CD8-positive, alpha-beta memory T cell (primary cell): ENCODE measurements around the gene RGS7BP. TPM values are rescaled to one million over a fixed set of nuclear protein-coding genes. Genes with fewer than 3 reads are reported as not detected.
A peak's percentile ranks its signal among the peaks of the same experiment; 100 is the strongest.

Experiments used
- CTCF ChIA-PET: fragments of 350-600 bp; sonication (Branson Sonifier 250); formaldehyde crosslinking; loops from one replicate; lab custom pipeline; 2021; ENCODE audit warnings: antibody characterized with exemption; lab: Charles Lee
- POLR2A ChIA-PET: fragments of 350-600 bp; sonication (Branson Sonifier 250); formaldehyde crosslinking; loops from one replicate; lab custom pipeline; 2021; ENCODE audit warnings: antibody characterized with exemption; lab: Charles Lee
- DNase-seq, 5 donors: peaks; one replicate each; pipeline versions ENCODE4 v3.0.0 to v3.0.0-alpha.2; 2020 to 2022; ENCODE audit warnings: mixed read lengths in 1 of 5
- H3K27ac ChIP-seq: one replicate; pipeline ENCODE4 v1.7.0; 2013; ENCODE audit warnings: low read depth, mild to moderate bottlenecking, low read length, moderate library complexity
- H3K27me3 ChIP-seq: 2 replicates; pipeline ENCODE4 v1.7.0; 2013; ENCODE audit warnings: low read length, mild to moderate bottlenecking; ENCODE audit not compliant: insufficient read depth, poor library complexity, severe bottlenecking
- H3K36me3 ChIP-seq: 2 replicates; pipeline ENCODE4 v1.7.0; 2013; ENCODE audit warnings: mild to moderate bottlenecking, low read length, moderate library complexity; ENCODE audit not compliant: insufficient read depth
- H3K4me1 ChIP-seq: 2 replicates; pipeline ENCODE4 v1.7.0; 2013; ENCODE audit warnings: mild to moderate bottlenecking, low read length, moderate library complexity; ENCODE audit not compliant: insufficient read depth
- H3K4me3 ChIP-seq: 2 replicates; pipeline ENCODE4 v1.7.0; 2013; ENCODE audit warnings: mild to moderate bottlenecking, low read length
- H3K9me3 ChIP-seq: 2 replicates; pipeline ENCODE4 v1.7.0; 2013; ENCODE audit warnings: mild to moderate bottlenecking, low read length
- H3K27ac Mint-ChIP-seq, 8 donors: one replicate each; pipeline ENCODE4 v1.8.0; 2020 to 2021; ENCODE audit warnings: mixed read lengths in 8 of 8, mild to moderate bottlenecking in 6 of 8, inconsistent platforms in 3 of 8, moderate library complexity in 3 of 8
- H3K27me3 Mint-ChIP-seq, 2 donors: one replicate each; pipeline ENCODE4 v1.8.0; 2020 to 2021; ENCODE audit warnings: mixed read lengths in 2 of 2, mild to moderate bottlenecking in 1 of 2, moderate library complexity in 1 of 2
- H3K36me3 Mint-ChIP-seq, 3 donors: one replicate each; pipeline ENCODE4 v1.8.0; 2020 to 2021; ENCODE audit warnings: mixed read lengths in 3 of 3, inconsistent platforms in 1 of 3, mild to moderate bottlenecking in 1 of 3
- H3K4me1 Mint-ChIP-seq, 3 donors: one replicate each; pipeline ENCODE4 v1.8.0; 2020 to 2021; ENCODE audit warnings: mixed read lengths in 3 of 3, inconsistent platforms in 1 of 3, mild to moderate bottlenecking in 1 of 3
- H3K4me3 Mint-ChIP-seq, 7 donors: one replicate each; pipeline ENCODE4 v1.8.0; 2020 to 2021; ENCODE audit warnings: mixed read lengths in 7 of 7, mild to moderate bottlenecking in 6 of 7, moderate library complexity in 4 of 7, inconsistent platforms in 2 of 7
- H3K9me3 Mint-ChIP-seq, 5 donors: one replicate each; pipeline ENCODE4 v1.8.0; 2020 to 2022; ENCODE audit warnings: mixed read lengths in 5 of 5, mild to moderate bottlenecking in 3 of 5, moderate library complexity in 2 of 5, inconsistent platforms in 1 of 5
- polyA plus RNA-seq: library from polyadenylated mRNA; unstranded; fragments of 300-500 nt; fragmentation: Illumina TruSeq; gene quantifications from one replicate; pipeline ENCODE4 v1.2.3, GENCODE V29; 2021
- total RNA-seq, 2 experiments: library from RNA; stranded (reverse); gene quantifications; one replicate each; pipeline ENCODE4 v1.2.3, GENCODE V29; 2021

RGS7BP gene
- total and polyA plus RNA-seq, 3 experiments from 2014 or later: 0.40 TPM; not detected in 2

DNA sequence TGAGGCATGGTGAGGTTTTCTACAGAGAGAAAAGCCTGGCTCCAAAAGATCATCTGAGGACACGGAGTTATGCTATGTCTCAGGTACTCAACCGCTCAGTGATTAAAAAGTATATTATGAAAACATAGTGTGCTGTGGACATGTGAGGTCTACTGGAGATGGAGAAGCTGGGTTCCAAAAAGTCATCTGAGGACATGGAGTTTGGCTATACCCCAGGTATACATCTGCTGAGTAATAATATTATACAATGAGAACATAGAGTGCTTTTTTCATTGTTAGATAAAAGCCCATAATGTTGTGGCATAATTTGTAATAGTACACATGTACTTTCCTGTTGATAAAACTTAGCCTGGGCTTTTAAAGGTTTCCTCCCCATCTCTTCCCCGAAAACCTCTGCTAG is 113.8 kb downstream of the RGS7BP start:
- Mint-ChIP-seq H3K4me3 (no peak overlapping the region), H3K27me3 (peaks cover 12 to 30% of the 10 kb centered on the region in 2 donors), H3K9me3 (no peaks in the 10 kb centered on the region), H3K36me3 (peaks cover 0 to 1% (median 0%) of the 10 kb centered on the region in 3 donors), H3K4me1 (no peaks in the 10 kb centered on the region), H3K27ac (no peak overlapping the region)
- CTCF ChIA-PET: no interaction called here
- POLR2A ChIA-PET: no interaction called here
- Histone ChIP-seq H3K36me3 (no peaks in the 10 kb centered on the region), H3K9me3 (no peaks in the 10 kb centered on the region), H3K27me3 (no peaks in the 10 kb centered on the region), H3K27ac (no peak overlapping the region), H3K4me3 (no peak overlapping the region), H3K4me1 (no peaks in the 10 kb centered on the region)
- no peak for DNase-seq

DNA sequence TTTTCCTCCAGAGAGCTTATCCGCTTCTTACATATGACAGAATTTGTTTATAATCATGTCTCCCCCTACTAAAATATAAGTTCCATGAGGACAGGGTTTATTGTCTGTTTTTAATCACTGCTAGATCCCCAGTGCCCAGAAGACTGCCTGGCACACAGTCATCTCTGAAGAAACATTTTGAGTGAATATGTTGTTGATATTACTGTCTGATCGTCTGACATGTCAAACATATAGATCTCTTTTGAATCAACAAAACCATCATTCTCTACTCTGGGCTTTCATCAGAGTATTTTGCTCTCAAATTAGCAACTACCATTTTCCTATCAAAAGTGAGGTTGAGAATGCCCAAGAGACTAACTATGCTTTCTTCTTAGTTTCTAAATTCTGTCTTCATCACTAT is 117.2 kb downstream of the RGS7BP start:
- Mint-ChIP-seq H3K4me1 (no peaks in the 10 kb centered on the region), H3K27ac (no peak overlapping the region), H3K36me3 (peaks cover 0 to 1% (median 0%) of the 10 kb centered on the region in 3 donors), H3K9me3 (peaks cover 0 to 1% (median 0%) of the 10 kb centered on the region in 5 donors), H3K4me3 (no peak overlapping the region), H3K27me3 (peaks cover 14 to 38% of the 10 kb centered on the region in 2 donors)
- no peaks in the 10 kb centered on the region for H3K36me3 ChIP-seq
- CTCF ChIA-PET: no interaction called here
- POLR2A ChIA-PET: no interaction called here
- no peaks in the 10 kb centered on the region for H3K27me3 ChIP-seq
- no peaks in the 10 kb centered on the region for H3K4me1 ChIP-seq
- H3K9me3 ChIP-seq: no peaks in the 10 kb centered on the region
- no peak for DNase-seq
- no peak overlapping the region for H3K27ac ChIP-seq
- no peak overlapping the region for H3K4me3 ChIP-seq

DNA sequence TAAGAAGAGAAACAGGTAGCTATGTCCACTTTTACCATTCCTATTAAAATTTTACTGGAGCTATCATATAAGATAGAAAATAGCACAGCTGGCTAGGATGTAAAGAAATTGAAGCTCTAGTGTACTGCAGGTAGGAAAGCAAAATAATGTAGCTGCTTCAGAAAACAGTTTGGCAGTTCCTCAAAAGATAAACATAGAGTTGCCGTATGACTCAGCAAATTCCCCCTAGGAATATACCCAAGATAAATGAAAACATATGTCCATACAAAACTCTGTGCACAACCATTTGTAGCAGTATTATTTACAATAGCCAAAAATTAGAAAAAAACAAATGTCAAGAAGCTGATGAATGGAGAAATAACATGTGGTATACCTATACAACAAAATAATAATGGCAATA is 119.9 kb downstream of the RGS7BP start:
- Histone ChIP-seq H3K4me3 (no peak overlapping the region), H3K9me3 (no peaks in the 10 kb centered on the region), H3K4me1 (no peaks in the 10 kb centered on the region), H3K27me3 (no peaks in the 10 kb centered on the region), H3K36me3 (no peaks in the 10 kb centered on the region), H3K27ac (no peak overlapping the region)
- H3K4me1 Mint-ChIP-seq: no peaks in the 10 kb centered on the region
- peaks cover 0 to 1% (median 0%) of the 10 kb centered on the region in 5 donors for H3K9me3 Mint-ChIP-seq
- no peak overlapping the region for H3K27ac Mint-ChIP-seq
- POLR2A ChIA-PET: no interaction called here
- CTCF ChIA-PET: interaction anchor here (1.1 to 2.0 kb wide), 2 partner anchors 10 to 11 kb away, joined by 3 to 9 read pairs; no protein-coding TSS in a partner anchor
- DNase-seq: no peak
- no peak overlapping the region for H3K4me3 Mint-ChIP-seq
- peaks cover 0 to 1% (median 0%) of the 10 kb centered on the region in 3 donors for H3K36me3 Mint-ChIP-seq
- H3K27me3 Mint-ChIP-seq: peaks cover 14 to 38% of the 10 kb centered on the region in 2 donors

DNA sequence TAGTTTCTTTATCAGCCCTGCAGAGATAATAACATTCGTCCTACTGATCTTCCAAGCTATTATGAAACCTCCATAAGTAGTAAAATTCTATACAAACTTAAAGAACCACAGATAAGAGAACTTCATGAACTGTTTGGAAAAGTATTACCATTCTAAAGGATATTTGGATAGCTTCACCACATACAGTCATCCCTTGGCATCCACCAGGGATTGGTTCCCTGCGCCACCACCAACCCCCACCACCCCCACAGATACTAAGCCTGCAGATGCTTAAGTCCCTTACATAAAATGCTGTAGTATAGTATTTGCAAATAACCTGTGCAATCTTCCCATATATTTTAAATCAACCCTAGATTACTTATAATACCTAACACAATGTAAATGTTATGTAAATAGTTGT is 123.1 kb downstream of the RGS7BP start:
- Mint-ChIP-seq H3K4me3 (no peak overlapping the region), H3K27ac (no peak overlapping the region)
- H3K4me3 ChIP-seq: no peak overlapping the region

DNA sequence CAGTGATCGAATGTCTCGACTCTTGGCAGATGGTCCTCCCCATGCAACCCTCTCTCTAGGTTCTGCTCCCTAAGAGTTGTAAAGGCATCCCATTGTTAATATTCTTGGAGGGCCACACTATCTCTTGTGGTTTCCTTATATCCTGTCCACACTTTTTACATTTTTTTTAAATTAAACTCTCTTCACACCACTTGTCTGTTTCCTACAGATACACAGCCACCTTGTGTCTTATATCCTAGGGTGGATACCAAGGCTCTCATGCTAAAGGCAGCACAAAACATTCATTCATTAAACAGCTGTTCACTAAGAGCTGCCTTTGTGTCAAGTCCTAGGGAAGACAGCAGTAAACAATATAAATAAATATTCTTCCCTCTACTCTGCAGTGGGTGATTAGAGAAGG is 124.0 kb downstream of the RGS7BP start:
- Mint-ChIP-seq H3K4me1 (no peaks in the 10 kb centered on the region), H3K36me3 (no peaks in the 10 kb centered on the region), H3K4me3 (no peak overlapping the region), H3K9me3 (peaks cover 0 to 1% (median 0%) of the 10 kb centered on the region in 5 donors), H3K27me3 (peaks cover 4 to 8% of the 10 kb centered on the region in 2 donors), H3K27ac (no peak overlapping the region)
- Histone ChIP-seq H3K9me3 (no peaks in the 10 kb centered on the region), H3K27ac (no peak overlapping the region), H3K4me3 (no peak overlapping the region), H3K27me3 (no peaks in the 10 kb centered on the region), H3K4me1 (no peaks in the 10 kb centered on the region), H3K36me3 (no peaks in the 10 kb centered on the region)
- no peak for DNase-seq
- CTCF ChIA-PET: interaction anchor here (0.8 to 1.1 kb wide), 2 partner anchors 20 to 142 kb away, joined by 3 read pairs; no protein-coding TSS in a partner anchor
- POLR2A ChIA-PET: no interaction called here

More for the DNA sequence above, 123.1 kb downstream of the RGS7BP start:
- H3K4me1 ChIP-seq: no peaks in the 10 kb centered on the region
- Mint-ChIP-seq H3K36me3 (no peaks in the 10 kb centered on the region), H3K4me1 (no peaks in the 10 kb centered on the region), H3K27me3 (peaks cover 9 to 16% of the 10 kb centered on the region in 2 donors), H3K9me3 (peaks cover 0 to 1% (median 0%) of the 10 kb centered on the region in 5 donors)
- POLR2A ChIA-PET: no interaction called here
- DNase-seq: no peak
- H3K36me3 ChIP-seq: no peaks in the 10 kb centered on the region
- no peak overlapping the region for H3K27ac ChIP-seq
- no peaks in the 10 kb centered on the region for H3K9me3 ChIP-seq
- H3K27me3 ChIP-seq: no peaks in the 10 kb centered on the region
- CTCF ChIA-PET: no interaction called here

DNA sequence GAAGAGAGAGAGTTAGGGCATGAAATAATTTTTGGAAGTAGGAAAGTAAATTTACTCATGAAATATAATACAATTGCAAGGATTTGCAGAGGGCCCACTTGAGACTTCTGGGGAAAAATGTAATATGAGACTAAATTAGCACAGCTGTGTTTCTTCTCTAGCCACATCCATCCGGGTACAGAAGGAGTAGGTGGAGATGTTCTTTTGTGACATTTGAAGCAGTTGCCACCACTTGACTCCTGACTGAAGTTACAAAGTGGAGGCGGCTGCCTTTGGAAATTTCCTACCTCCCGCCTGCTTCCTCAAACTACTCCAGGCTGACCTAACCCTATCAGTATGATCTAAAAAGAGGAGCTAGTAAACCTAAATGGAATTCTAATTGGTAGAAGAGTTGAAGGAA is 126.4 kb downstream of the RGS7BP start:
- ChIA-PET POLR2A (no interaction called here), CTCF (no interaction called here)
- Histone ChIP-seq H3K27ac (no peak overlapping the region), H3K4me1 (no peaks in the 10 kb centered on the region), H3K9me3 (no peaks in the 10 kb centered on the region), H3K36me3 (no peaks in the 10 kb centered on the region), H3K4me3 (no peak overlapping the region), H3K27me3 (no peaks in the 10 kb centered on the region)
- peaks cover 0 to 4% (median 2%) of the 10 kb centered on the region in 3 donors for H3K4me1 Mint-ChIP-seq
- H3K36me3 Mint-ChIP-seq: no peaks in the 10 kb centered on the region
- DNase-seq: no peak
- no peak overlapping the region for H3K4me3 Mint-ChIP-seq
- peaks cover 4 to 17% of the 10 kb centered on the region in 2 donors for H3K27me3 Mint-ChIP-seq
- no peak overlapping the region for H3K27ac Mint-ChIP-seq
- H3K9me3 Mint-ChIP-seq: peaks cover 0 to 2% (median 0%) of the 10 kb centered on the region in 5 donors

DNA sequence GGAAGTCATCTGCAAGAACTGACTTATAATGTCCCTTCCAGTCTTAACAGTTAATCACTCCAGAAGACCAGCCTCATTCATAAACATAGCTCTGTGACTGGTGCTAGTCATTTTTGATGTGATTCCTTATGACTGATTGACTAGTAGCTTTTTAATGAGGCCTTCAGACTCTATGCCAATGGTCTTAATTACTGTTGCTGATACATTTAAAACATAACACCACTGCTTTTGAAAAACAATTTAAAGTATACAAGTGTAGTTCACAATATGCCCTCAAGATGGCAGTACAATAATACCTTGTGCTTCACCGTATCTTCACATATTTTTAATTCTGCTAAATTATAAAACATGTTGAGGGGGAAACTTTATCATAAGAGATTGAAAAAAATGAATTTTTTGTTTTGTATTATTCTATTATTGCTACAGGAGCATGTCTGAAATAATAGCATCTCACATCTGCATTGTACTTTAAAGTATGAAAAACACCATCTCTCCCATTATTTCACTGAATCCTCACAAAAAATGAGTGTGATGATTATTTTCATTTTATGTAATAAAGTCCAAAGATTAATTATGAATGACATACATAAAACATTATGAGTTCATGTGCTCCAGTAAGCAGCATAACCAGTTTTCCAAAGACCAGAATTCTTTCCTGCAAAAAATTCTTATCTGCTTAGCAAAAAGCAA is 129.3 kb downstream of the RGS7BP start:
- H3K27me3 Mint-ChIP-seq: peaks cover 6 to 28% of the 10 kb centered on the region in 2 donors
- H3K9me3 ChIP-seq: no peaks in the 10 kb centered on the region
- H3K27ac ChIP-seq: no peak overlapping the region
- H3K4me3 ChIP-seq: no peak overlapping the region
- H3K36me3 Mint-ChIP-seq: no peaks in the 10 kb centered on the region
- H3K4me3 Mint-ChIP-seq: no peak overlapping the region
- H3K9me3 Mint-ChIP-seq: peaks cover 0 to 2% (median 0%) of the 10 kb centered on the region in 5 donors
- CTCF ChIA-PET: interaction anchor here (0.7 to 2.2 kb wide), 8 partner anchors 10 to 848 kb away, joined by 3 to 9 read pairs (median 4); no protein-coding TSS in a partner anchor
- no peaks in the 10 kb centered on the region for H3K27me3 ChIP-seq
- no peaks in the 10 kb centered on the region for H3K36me3 ChIP-seq
- POLR2A ChIA-PET: no interaction called here
- no peaks in the 10 kb centered on the region for H3K4me1 ChIP-seq
- no peak overlapping the region for H3K27ac Mint-ChIP-seq
- peaks cover 0 to 6% (median 2%) of the 10 kb centered on the region in 3 donors for H3K4me1 Mint-ChIP-seq
- peak in 2 of 5 donors; percentile 9 to 30 for DNase-seq

DNA sequence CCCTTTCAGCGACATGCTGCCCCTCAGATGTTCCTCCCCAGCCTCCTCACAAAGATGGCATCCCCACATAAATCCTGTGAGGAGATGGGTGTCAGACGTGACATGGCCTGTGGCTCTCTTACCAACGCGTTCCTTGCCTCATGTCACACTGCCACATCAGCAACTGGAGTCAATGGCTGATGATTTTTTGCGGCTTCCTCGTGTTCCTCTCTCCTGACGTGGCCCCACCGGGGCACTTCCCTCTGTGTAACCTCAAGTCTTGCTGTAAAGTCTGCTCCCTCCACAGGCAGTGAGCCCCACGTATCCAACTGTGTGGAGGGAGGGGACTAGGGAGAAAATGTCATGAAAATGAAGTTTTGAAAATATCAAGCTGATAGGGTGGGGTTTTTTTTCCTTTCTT is 131.3 kb downstream of the RGS7BP start:
- no peak overlapping the region for H3K4me3 ChIP-seq
- no peaks in the 10 kb centered on the region for H3K4me1 ChIP-seq
- ChIA-PET POLR2A (no interaction called here), CTCF (no interaction called here)
- no peak for DNase-seq
- H3K27me3 Mint-ChIP-seq: peaks cover 6 to 31% of the 10 kb centered on the region in 2 donors
- H3K4me3 Mint-ChIP-seq: no peak overlapping the region
- H3K36me3 ChIP-seq: no peaks in the 10 kb centered on the region
- H3K27ac Mint-ChIP-seq: peak overlapping the region in 1 of 8 donors; percentile 54
- peaks cover 0 to 2% (median 0%) of the 10 kb centered on the region in 5 donors for H3K9me3 Mint-ChIP-seq
- H3K27ac ChIP-seq: no peak overlapping the region
- no peaks in the 10 kb centered on the region for H3K9me3 ChIP-seq
- no peaks in the 10 kb centered on the region for H3K36me3 Mint-ChIP-seq
- H3K4me1 Mint-ChIP-seq: peaks cover 0 to 6% (median 2%) of the 10 kb centered on the region in 3 donors
- no peaks in the 10 kb centered on the region for H3K27me3 ChIP-seq
